ENCODE results near the gene GTF2F2. TPM values are rescaled to one million over a fixed set of nuclear protein-coding genes. Genes with fewer than 3 reads are reported as not detected.

The GTF2F2 gene
- total and polyA plus RNA-seq, 2 experiments from 2014 or later = 42.1 to 75.6 TPM

DNA sequence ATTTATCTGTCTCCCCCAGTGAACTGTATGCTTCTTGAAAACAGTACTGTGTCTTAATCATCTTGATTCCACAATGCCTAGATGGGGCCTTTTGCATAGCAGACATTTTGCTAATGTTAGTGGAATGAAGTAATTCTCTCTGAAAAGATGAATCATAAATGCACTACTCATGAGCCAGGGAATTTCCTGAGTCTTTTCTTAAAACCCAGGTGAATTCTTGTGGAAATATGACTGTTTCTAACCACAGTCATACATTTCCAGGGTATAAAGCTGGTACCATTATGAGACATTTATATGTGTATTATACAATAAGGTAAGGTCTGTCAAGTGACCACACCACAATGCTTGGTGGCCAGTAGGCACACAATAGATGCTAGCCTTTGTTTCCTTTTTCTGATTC, 86.0 kb downstream of the GTF2F2 start:
- Mint-ChIP-seq H3K27ac (no peak overlapping the region), H3K4me3 (no peak overlapping the region), H3K9me3 (no peaks in the 10 kb centered on the region), H3K36me3 (ENCODE audit: low read depth) (peaks cover 24% of the 10 kb centered on the region), H3K4me1 (peaks cover 11% of the 10 kb centered on the region), H3K27me3 (ENCODE audit: insufficient read depth, low read depth, poor library complexity) (no peaks in the 10 kb centered on the region)
- ATAC-seq (no peak), DNase-seq (ENCODE audit: low spot score) (no peak)
- no peak for TF ChIP-seq EZH2phosphoT487 (IDR thresholded peaks at IDR 0.05; ENCODE audit: unreplicated experiment)
- TF ChIP-seq ETS1 (IDR thresholded peaks at IDR 0.05) = no peak
- no peak for TF ChIP-seq CREB1 (CRISPR knock-in tag; IDR thresholded peaks at IDR 0.05; ENCODE audit: low read depth)
- TF ChIP-seq STAT1 (IDR thresholded peaks at IDR 0.05; ENCODE audit: unreplicated experiment) = no peak
- no peak for TF ChIP-seq REST (IDR thresholded peaks at IDR 0.05; ENCODE audit: unreplicated experiment)
- TF ChIP-seq JUNB (IDR thresholded peaks at IDR 0.05; ENCODE audit: unreplicated experiment) = no peak
- TF ChIP-seq, protein P1, sequence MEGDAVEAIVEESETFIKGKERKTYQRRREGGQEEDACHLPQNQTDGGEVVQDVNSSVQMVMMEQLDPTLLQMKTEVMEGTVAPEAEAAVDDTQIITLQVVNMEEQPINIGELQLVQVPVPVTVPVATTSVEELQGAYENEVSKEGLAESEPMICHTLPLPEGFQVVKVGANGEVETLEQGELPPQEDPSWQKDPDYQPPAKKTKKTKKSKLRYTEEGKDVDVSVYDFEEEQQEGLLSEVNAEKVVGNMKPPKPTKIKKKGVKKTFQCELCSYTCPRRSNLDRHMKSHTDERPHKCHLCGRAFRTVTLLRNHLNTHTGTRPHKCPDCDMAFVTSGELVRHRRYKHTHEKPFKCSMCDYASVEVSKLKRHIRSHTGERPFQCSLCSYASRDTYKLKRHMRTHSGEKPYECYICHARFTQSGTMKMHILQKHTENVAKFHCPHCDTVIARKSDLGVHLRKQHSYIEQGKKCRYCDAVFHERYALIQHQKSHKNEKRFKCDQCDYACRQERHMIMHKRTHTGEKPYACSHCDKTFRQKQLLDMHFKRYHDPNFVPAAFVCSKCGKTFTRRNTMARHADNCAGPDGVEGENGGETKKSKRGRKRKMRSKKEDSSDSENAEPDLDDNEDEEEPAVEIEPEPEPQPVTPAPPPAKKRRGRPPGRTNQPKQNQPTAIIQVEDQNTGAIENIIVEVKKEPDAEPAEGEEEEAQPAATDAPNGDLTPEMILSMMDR (conservative IDR thresholded peaks at IDR 0.05; ENCODE audit: low read depth in 2 of 2) = no peak
- TF ChIP-seq NANOG (IDR thresholded peaks at IDR 0.05; ENCODE audit: borderline replicate concordance) = no peak
- no peak for TF ChIP-seq POLR2AphosphoS5 (IDR thresholded peaks at IDR 0.05; ENCODE audit: low read depth)
- TF ChIP-seq ZNF331 (CRISPR knock-in tag; IDR thresholded peaks at IDR 0.05; ENCODE audit: low read depth) = no peak
- TF ChIP-seq, protein P2, sequence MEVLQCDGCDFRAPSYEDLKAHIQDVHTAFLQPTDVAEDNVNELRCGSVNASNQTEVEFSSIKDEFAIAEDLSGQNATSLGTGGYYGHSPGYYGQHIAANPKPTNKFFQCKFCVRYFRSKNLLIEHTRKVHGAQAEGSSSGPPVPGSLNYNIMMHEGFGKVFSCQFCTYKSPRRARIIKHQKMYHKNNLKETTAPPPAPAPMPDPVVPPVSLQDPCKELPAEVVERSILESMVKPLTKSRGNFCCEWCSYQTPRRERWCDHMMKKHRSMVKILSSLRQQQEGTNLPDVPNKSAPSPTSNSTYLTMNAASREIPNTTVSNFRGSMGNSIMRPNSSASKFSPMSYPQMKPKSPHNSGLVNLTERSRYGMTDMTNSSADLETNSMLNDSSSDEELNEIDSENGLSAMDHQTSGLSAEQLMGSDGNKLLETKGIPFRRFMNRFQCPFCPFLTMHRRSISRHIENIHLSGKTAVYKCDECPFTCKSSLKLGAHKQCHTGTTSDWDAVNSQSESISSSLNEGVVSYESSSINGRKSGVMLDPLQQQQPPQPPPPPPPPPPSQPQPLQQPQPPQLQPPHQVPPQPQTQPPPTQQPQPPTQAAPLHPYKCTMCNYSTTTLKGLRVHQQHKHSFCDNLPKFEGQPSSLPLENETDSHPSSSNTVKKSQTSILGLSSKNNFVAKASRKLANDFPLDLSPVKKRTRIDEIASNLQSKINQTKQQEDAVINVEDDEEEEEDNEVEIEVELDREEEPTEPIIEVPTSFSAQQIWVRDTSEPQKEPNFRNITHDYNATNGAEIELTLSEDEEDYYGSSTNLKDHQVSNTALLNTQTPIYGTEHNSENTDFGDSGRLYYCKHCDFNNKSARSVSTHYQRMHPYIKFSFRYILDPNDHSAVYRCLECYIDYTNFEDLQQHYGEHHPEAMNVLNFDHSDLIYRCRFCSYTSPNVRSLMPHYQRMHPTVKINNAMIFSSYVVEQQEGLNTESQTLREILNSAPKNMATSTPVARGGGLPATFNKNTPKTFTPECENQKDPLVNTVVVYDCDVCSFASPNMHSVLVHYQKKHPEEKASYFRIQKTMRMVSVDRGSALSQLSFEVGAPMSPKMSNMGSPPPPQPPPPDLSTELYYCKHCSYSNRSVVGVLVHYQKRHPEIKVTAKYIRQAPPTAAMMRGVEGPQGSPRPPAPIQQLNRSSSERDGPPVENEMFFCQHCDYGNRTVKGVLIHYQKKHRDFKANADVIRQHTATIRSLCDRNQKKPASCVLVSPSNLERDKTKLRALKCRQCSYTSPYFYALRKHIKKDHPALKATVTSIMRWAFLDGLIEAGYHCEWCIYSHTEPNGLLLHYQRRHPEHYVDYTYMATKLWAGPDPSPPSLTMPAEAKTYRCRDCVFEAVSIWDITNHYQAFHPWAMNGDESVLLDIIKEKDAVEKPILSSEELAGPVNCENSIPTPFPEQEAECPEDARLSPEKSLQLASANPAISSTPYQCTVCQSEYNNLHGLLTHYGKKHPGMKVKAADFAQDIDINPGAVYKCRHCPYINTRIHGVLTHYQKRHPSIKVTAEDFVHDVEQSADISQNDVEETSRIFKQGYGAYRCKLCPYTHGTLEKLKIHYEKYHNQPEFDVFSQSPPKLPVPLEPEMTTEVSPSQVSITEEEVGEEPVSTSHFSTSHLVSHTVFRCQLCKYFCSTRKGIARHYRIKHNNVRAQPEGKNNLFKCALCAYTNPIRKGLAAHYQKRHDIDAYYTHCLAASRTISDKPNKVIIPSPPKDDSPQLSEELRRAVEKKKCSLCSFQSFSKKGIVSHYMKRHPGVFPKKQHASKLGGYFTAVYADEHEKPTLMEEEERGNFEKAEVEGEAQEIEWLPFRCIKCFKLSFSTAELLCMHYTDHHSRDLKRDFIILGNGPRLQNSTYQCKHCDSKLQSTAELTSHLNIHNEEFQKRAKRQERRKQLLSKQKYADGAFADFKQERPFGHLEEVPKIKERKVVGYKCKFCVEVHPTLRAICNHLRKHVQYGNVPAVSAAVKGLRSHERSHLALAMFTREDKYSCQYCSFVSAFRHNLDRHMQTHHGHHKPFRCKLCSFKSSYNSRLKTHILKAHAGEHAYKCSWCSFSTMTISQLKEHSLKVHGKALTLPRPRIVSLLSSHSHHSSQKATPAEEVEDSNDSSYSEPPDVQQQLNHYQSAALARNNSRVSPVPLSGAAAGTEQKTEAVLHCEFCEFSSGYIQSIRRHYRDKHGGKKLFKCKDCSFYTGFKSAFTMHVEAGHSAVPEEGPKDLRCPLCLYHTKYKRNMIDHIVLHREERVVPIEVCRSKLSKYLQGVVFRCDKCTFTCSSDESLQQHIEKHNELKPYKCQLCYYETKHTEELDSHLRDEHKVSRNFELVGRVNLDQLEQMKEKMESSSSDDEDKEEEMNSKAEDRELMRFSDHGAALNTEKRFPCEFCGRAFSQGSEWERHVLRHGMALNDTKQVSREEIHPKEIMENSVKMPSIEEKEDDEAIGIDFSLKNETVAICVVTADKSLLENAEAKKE (CRISPR knock-in tag; IDR thresholded peaks at IDR 0.05) = no peak
- no peak for TF ChIP-seq EZH2 (IDR thresholded peaks at IDR 0.05; ENCODE audit: low read depth, unreplicated experiment)
- TF ChIP-seq ZNF114 (CRISPR knock-in tag; IDR thresholded peaks at IDR 0.05) = no peak
- Histone ChIP-seq H3F3A (replicated peaks; ENCODE audit: low read depth) (no peaks in the 10 kb centered on the region), H4K20me1 (replicated peaks; ENCODE audit: insufficient read depth) (0 out of 2 replicates have a peak, but pooled peaks cover 3% of the 10 kb centered on the region), H3K4me3 (no peak overlapping the region), H3K9me2 (ENCODE audit: insufficient read depth) (no peaks in the 10 kb centered on the region), H3K4me2 (no peak overlapping the region), H3K79me2 (replicated peaks; ENCODE audit: insufficient read depth) (no peaks in the 10 kb centered on the region), H3K27ac (ENCODE audit: low read depth) (no peak overlapping the region), H3K36me3 (ENCODE audit: insufficient read depth) (no peaks in the 10 kb centered on the region), H3K4me1 (ENCODE audit: insufficient read depth) (peaks cover 3% of the 10 kb centered on the region; the same call in 1 of the 2 replicates), H3K27me3 (ENCODE audit: insufficient read depth) (no peaks in the 10 kb centered on the region), H2AFZ (no peak overlapping the region)

Data from GM23338 (cell line).